SK-N-SH treated with all-trans-retinoic acid at 6 μM for 48 hours (cell line): ENCODE data around the gene CHRD.

Experiments used
- ATAC-seq: fragments of 200-7000 bp; cut with Tn5 transposase; 3 replicates; pipeline ENCODE4 v1.9.1; 2020; ENCODE audit warnings: mild to moderate bottlenecking, moderate library complexity
- ARNTL ChIP-seq: fragments of 450-650 bp; formaldehyde crosslinking; IDR thresholded peaks from 2 replicates; pipeline ENCODE4 v1.5.0; 2020; ENCODE audit warnings: low read depth, mild to moderate bottlenecking, moderate library complexity, borderline replicate concordance
- BACH2 ChIP-seq: fragments of 250-450 bp; sonication (Bioruptor Pico); IDR thresholded peaks from 2 replicates; pipeline ENCODE4 v1.9.0; 2021; ENCODE audit warnings: mild to moderate bottlenecking, borderline replicate concordance
- ESRRG ChIP-seq: fragments of 250-450 bp; sonication (Bioruptor Pico); IDR thresholded peaks from 2 replicates; pipeline ENCODE4 v1.6.1; 2021; ENCODE audit warnings: mild to moderate bottlenecking
- GLIS3 ChIP-seq: fragments of 250-450 bp; sonication (Bioruptor Pico); IDR thresholded peaks from 2 replicates; pipeline ENCODE4 v1.5.0; 2020; ENCODE audit warnings: mild to moderate bottlenecking, moderate library complexity
- ISL1 ChIP-seq: fragments of 250-450 bp; sonication (Bioruptor Pico); IDR thresholded peaks from 2 replicates; pipeline ENCODE4 v2.1.2; 2022; ENCODE audit warnings: mild to moderate bottlenecking, moderate library complexity
- RARB ChIP-seq: fragments of 250-450 bp; sonication (Bioruptor Pico); IDR thresholded peaks from 2 replicates; pipeline ENCODE4 v1.8.0; 2021; ENCODE audit warnings: mild to moderate bottlenecking, moderate library complexity
- SNAI2 ChIP-seq: fragments of 250-450 bp; sonication (Bioruptor Pico); IDR thresholded peaks from 2 replicates; pipeline ENCODE4 v1.5.0; 2020; ENCODE audit warnings: mild to moderate bottlenecking, moderate library complexity
- TCF4 ChIP-seq: fragments of 250-450 bp; sonication (Bioruptor Pico); IDR thresholded peaks from 2 replicates; pipeline ENCODE4 v1.8.0; 2021; ENCODE audit warnings: mild to moderate bottlenecking, moderate library complexity, borderline replicate concordance
- TOX ChIP-seq: fragments of 250-450 bp; sonication (Bioruptor Pico); IDR thresholded peaks from 2 replicates; pipeline ENCODE4 v1.8.0; 2021; ENCODE audit warnings: mild to moderate bottlenecking, moderate library complexity, borderline replicate concordance
- ZC3H10 ChIP-seq: fragments of 250-450 bp; sonication (Bioruptor Pico); IDR thresholded peaks from 2 replicates; pipeline ENCODE4 v1.5.1; 2021; ENCODE audit warnings: mild to moderate bottlenecking, moderate library complexity
- ZFP3 ChIP-seq: fragments of 250-450 bp; sonication (Bioruptor Pico); IDR thresholded peaks from 2 replicates; pipeline ENCODE4 v1.5.0; 2020; ENCODE audit warnings: mild to moderate bottlenecking, moderate library complexity
- ZFP30 ChIP-seq: fragments of 450-650 bp; formaldehyde crosslinking; IDR thresholded peaks from 2 replicates; pipeline ENCODE4 v1.5.0; 2022; ENCODE audit warnings: mild to moderate bottlenecking, moderate library complexity
- ZNF565 ChIP-seq: fragments of 450-650 bp; formaldehyde crosslinking; conservative IDR thresholded peaks from 2 replicates; pipeline ENCODE4 v1.5.0; 2020; ENCODE audit warnings: low read depth, mild to moderate bottlenecking, moderate library complexity
- ZNF70 ChIP-seq: fragments of 450-650 bp; formaldehyde crosslinking; IDR thresholded peaks from 2 replicates; pipeline ENCODE4 v1.5.0; 2020; ENCODE audit warnings: mild to moderate bottlenecking, moderate library complexity
- ZNF8 ChIP-seq: fragments of 450-650 bp; formaldehyde crosslinking; IDR thresholded peaks from 2 replicates; pipeline ENCODE4 v1.5.0; 2020; ENCODE audit warnings: mild to moderate bottlenecking, moderate library complexity
- TF ChIP-seq, protein P1 (sequence below): fragments of 250-450 bp; sonication (Bioruptor Pico); IDR thresholded peaks from 2 replicates; pipeline ENCODE4 v1.5.0; 2020; ENCODE audit warnings: mild to moderate bottlenecking, moderate library complexity
- TF ChIP-seq, protein P2 (sequence below): fragments of 250-450 bp; sonication (Bioruptor Pico); IDR thresholded peaks from 2 replicates; pipeline ENCODE4 v1.8.0; 2020; ENCODE audit warnings: mild to moderate bottlenecking, moderate library complexity, borderline replicate concordance
- TF ChIP-seq, protein P3 (sequence below): fragments of 250-450 bp; sonication (Bioruptor Pico); IDR thresholded peaks from 2 replicates; pipeline ENCODE4 v1.8.0; 2021; ENCODE audit warnings: low read depth, mild to moderate bottlenecking, moderate library complexity, borderline replicate concordance
- TF ChIP-seq, protein P4 (sequence below): fragments of 250-450 bp; sonication (Bioruptor Pico); IDR thresholded peaks from 2 replicates; pipeline ENCODE4 v1.5.1; 2021; ENCODE audit warnings: mild to moderate bottlenecking, moderate library complexity
- TF ChIP-seq, protein P5 (sequence below): fragments of 250-450 bp; sonication (Bioruptor Pico); IDR thresholded peaks from 2 replicates; pipeline ENCODE4 v1.5.1; 2020; ENCODE audit warnings: low read depth, mild to moderate bottlenecking, moderate library complexity

CHRD gene

DNA sequence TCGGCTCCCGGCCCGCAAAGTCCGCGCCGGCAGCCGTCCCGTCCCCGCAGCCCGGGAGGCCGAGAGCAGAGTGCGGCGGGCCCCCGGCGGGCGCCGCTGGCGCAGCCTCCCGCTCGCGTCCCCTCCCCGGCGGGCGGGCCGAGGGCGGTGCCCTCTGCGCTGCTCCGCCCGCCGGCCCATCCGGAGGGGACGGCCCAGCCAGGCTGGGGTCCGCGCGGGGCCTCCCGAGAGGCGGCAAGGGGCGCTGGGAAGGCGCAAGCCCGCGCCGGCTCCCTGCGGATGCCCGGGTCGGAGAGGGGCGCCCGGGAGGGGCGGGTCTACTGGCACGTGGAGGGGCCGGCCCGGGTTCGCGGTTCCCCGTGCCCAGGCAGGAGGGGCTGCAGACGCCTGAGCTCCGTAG is 18.3 kb upstream of the CHRD start, which contains the start of the genes CLCN2 and POLR2H:
TSS of gene CLCN2 (minus strand) at position 74 of the 400 bp plus-strand sequence. CDS start 126 bp downstream, outside the sequence.
TSS of gene POLR2H (plus strand) at position 179 of the 400 bp plus-strand sequence. CDS start 1,783 bp downstream, outside the sequence.
- TF ChIP-seq, protein P1, sequence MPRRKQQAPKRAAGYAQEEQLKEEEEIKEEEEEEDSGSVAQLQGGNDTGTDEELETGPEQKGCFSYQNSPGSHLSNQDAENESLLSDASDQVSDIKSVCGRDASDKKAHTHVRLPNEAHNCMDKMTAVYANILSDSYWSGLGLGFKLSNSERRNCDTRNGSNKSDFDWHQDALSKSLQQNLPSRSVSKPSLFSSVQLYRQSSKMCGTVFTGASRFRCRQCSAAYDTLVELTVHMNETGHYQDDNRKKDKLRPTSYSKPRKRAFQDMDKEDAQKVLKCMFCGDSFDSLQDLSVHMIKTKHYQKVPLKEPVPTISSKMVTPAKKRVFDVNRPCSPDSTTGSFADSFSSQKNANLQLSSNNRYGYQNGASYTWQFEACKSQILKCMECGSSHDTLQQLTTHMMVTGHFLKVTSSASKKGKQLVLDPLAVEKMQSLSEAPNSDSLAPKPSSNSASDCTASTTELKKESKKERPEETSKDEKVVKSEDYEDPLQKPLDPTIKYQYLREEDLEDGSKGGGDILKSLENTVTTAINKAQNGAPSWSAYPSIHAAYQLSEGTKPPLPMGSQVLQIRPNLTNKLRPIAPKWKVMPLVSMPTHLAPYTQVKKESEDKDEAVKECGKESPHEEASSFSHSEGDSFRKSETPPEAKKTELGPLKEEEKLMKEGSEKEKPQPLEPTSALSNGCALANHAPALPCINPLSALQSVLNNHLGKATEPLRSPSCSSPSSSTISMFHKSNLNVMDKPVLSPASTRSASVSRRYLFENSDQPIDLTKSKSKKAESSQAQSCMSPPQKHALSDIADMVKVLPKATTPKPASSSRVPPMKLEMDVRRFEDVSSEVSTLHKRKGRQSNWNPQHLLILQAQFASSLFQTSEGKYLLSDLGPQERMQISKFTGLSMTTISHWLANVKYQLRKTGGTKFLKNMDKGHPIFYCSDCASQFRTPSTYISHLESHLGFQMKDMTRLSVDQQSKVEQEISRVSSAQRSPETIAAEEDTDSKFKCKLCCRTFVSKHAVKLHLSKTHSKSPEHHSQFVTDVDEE (CRISPR knock-in tag) = 0 out of 2 replicates have a peak, but pooled peaks have one; percentile 17
- no peak for TF ChIP-seq ZNF565 (CRISPR knock-in tag)
- TF ChIP-seq ARNTL (CRISPR knock-in tag) = peak; percentile 44; the same call in 1 of the 2 replicates
- ATAC-seq = peak; percentile 69

DNA sequence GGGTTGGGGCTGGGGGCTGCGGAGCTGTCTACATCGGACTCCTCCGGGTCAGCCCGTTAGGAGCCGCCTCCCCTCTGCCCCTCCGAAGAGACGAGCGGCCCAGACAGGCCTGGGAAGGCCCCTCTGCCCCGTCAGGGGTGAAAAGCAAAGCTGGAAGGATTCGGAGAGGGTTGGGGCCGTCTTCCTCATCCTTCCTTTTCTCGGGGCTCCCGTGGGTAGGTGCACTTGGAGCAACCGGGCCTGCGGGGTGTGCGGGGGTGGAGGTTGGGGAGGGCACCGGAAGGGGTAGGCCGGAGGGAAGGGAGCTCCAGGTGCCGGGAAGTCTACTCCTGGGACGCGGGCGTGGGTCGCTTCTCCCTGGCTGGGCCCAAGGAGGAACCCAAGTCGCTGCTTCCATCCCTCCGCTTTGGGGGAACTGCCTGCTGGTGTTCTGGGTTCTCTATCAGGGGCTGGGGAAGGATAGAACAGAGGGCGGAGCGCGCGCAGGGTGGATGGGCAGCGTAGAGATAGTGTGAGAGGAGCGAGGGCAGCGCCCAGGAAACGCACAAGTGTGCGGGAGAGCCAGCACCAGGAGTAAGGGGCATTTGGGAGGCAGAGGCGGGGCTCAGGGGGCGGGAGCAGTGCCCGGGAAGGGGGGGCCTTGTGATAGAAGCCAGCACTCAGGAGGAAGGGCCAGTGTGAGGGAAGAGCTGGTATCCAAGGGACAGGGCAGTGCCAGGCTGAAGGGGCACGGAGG is 17.8 kb upstream of the CHRD start:
- TF ChIP-seq GLIS3 (no peak), TCF4 (no peak), BACH2 (CRISPR knock-in tag) (no peak), ESRRG (CRISPR knock-in tag) (no peak), ZC3H10 (CRISPR knock-in tag) (no peak), ZFP30 (no peak), ZFP3 (CRISPR knock-in tag) (no peak), ZNF70 (CRISPR knock-in tag) (no peak), ARNTL (CRISPR knock-in tag) (no peak), RARB (no peak), ZNF8 (CRISPR knock-in tag) (no peak), ISL1 (CRISPR knock-in tag) (no peak), SNAI2 (CRISPR knock-in tag) (no peak), TOX (CRISPR knock-in tag) (no peak)
- TF ChIP-seq, protein P2, sequence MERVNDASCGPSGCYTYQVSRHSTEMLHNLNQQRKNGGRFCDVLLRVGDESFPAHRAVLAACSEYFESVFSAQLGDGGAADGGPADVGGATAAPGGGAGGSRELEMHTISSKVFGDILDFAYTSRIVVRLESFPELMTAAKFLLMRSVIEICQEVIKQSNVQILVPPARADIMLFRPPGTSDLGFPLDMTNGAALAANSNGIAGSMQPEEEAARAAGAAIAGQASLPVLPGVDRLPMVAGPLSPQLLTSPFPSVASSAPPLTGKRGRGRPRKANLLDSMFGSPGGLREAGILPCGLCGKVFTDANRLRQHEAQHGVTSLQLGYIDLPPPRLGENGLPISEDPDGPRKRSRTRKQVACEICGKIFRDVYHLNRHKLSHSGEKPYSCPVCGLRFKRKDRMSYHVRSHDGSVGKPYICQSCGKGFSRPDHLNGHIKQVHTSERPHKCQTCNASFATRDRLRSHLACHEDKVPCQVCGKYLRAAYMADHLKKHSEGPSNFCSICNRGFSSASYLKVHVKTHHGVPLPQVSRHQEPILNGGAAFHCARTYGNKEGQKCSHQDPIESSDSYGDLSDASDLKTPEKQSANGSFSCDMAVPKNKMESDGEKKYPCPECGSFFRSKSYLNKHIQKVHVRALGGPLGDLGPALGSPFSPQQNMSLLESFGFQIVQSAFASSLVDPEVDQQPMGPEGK (CRISPR knock-in tag) = no peak
- TF ChIP-seq, protein P1 (CRISPR knock-in tag) = no peak
- TF ChIP-seq, protein P3, sequence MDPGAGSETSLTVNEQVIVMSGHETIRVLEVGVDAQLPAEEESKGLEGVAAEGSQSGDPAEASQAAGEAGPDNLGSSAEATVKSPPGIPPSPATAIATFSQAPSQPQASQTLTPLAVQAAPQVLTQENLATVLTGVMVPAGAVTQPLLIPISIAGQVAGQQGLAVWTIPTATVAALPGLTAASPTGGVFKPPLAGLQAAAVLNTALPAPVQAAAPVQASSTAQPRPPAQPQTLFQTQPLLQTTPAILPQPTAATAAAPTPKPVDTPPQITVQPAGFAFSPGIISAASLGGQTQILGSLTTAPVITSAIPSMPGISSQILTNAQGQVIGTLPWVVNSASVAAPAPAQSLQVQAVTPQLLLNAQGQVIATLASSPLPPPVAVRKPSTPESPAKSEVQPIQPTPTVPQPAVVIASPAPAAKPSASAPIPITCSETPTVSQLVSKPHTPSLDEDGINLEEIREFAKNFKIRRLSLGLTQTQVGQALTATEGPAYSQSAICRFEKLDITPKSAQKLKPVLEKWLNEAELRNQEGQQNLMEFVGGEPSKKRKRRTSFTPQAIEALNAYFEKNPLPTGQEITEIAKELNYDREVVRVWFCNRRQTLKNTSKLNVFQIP (CRISPR knock-in tag) = no peak
- TF ChIP-seq, protein P4, sequence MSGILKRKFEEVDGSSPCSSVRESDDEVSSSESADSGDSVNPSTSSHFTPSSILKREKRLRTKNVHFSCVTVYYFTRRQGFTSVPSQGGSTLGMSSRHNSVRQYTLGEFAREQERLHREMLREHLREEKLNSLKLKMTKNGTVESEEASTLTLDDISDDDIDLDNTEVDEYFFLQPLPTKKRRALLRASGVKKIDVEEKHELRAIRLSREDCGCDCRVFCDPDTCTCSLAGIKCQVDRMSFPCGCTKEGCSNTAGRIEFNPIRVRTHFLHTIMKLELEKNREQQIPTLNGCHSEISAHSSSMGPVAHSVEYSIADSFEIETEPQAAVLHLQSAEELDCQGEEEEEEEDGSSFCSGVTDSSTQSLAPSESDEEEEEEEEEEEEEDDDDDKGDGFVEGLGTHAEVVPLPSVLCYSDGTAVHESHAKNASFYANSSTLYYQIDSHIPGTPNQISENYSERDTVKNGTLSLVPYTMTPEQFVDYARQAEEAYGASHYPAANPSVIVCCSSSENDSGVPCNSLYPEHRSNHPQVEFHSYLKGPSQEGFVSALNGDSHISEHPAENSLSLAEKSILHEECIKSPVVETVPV = no peak
- TF ChIP-seq, protein P5, sequence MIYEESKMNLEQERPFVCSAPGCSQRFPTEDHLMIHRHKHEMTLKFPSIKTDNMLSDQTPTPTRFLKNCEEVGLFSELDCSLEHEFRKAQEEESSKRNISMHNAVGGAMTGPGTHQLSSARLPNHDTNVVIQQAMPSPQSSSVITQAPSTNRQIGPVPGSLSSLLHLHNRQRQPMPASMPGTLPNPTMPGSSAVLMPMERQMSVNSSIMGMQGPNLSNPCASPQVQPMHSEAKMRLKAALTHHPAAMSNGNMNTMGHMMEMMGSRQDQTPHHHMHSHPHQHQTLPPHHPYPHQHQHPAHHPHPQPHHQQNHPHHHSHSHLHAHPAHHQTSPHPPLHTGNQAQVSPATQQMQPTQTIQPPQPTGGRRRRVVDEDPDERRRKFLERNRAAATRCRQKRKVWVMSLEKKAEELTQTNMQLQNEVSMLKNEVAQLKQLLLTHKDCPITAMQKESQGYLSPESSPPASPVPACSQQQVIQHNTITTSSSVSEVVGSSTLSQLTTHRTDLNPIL (CRISPR knock-in tag) = no peak
- ATAC-seq = peak; percentile 61
